ENCODE measurements around the gene FBXL5.
A peak's percentile ranks its signal among the peaks of the same experiment; 100 is the strongest.

The FBXL5 gene

GRCh38 chr4:15676039-15676438 lies 20.9 kb upstream of the FBXL5 start:
- DNase-seq (ENCODE audit: low read depth), result no peak

GRCh38 chr4:15675356-15675755 lies 20.2 kb upstream of the FBXL5 start:
- no peak for DNase-seq (ENCODE audit: low read depth)

- DNase-seq (ENCODE audit: low read depth), result no peak
These were observed 19.8 kb upstream of the FBXL5 start for GRCh38 chr4:15674926-15675325.

- DNase-seq (ENCODE audit: low read depth), result no peak
These were observed 18.9 kb upstream of the FBXL5 start for GRCh38 chr4:15674046-15674445.

GRCh38 chr4:15673337-15673736 lies 18.2 kb upstream of the FBXL5 start:
- no peak for DNase-seq (ENCODE audit: low read depth)

GRCh38 chr4:15672101-15672500 lies 16.9 kb upstream of the FBXL5 start:
- no peak for DNase-seq (ENCODE audit: low read depth)

GRCh38 chr4:15670576-15670975 lies 15.4 kb upstream of the FBXL5 start:
- DNase-seq (ENCODE audit: low read depth), result no peak

GRCh38 chr4:15668566-15669435 lies 13.6 kb upstream of the FBXL5 start:
- no peak for DNase-seq (ENCODE audit: low read depth)

GRCh38 chr4:15667006-15667405 lies 11.8 kb upstream of the FBXL5 start:
- no peak for DNase-seq (ENCODE audit: low read depth)

GRCh38 chr4:15665753-15666365 lies 10.7 kb upstream of the FBXL5 start:
- no peak for DNase-seq (ENCODE audit: low read depth)

GRCh38 chr4:15659768-15660570 lies 4.8 kb upstream of the FBXL5 start:
- no peak for DNase-seq (ENCODE audit: low read depth)

- no peak for DNase-seq (ENCODE audit: low read depth)
These were observed 3.6 kb upstream of the FBXL5 start for GRCh38 chr4:15658781-15659180.

GRCh38 chr4:15658136-15658770 lies 3.1 kb upstream of the FBXL5 start:
- no peak for DNase-seq (ENCODE audit: low read depth)

- no peak for DNase-seq (ENCODE audit: low read depth)
These were observed 2.2 kb upstream of the FBXL5 start for GRCh38 chr4:15657366-15657765.

GRCh38 chr4:15656038-15656470 lies 897 bp upstream of the FBXL5 start:
- DNase-seq (ENCODE audit: low read depth), result no peak

- peak; percentile 29 for DNase-seq (ENCODE audit: low read depth)
These were observed 449 bp downstream of the FBXL5 start for GRCh38 chr4:15654593-15655222.

GRCh38 chr4:15653864-15654592 lies 1.1 kb downstream of the FBXL5 start:
- no peak for DNase-seq (ENCODE audit: low read depth)

GRCh38 chr4:15653420-15653819 lies 1.7 kb downstream of the FBXL5 start:
- DNase-seq (ENCODE audit: low read depth), result no peak

GRCh38 chr4:15652841-15653240 lies 2.3 kb downstream of the FBXL5 start:
- no peak for DNase-seq (ENCODE audit: low read depth)

GRCh38 chr4:15652191-15652590 lies 3.0 kb downstream of the FBXL5 start:
- no peak for DNase-seq (ENCODE audit: low read depth)

- DNase-seq (ENCODE audit: low read depth), result no peak
These were observed 3.5 kb downstream of the FBXL5 start for GRCh38 chr4:15651676-15652075.

Measured in stimulated activated CD8-positive, alpha-beta memory T cell treated with anti-CD3 and anti-CD28 coated beads, Interleukin-4, amount 100 ng/mL, for 24 hours (primary cell).